HG03045 (cell line): ENCODE measurements around the gene PSMB7.

ENCODE experiments used
- ATAC-seq: cut with Tn5 transposase; IDR thresholded peaks from one replicate; pipeline ENCODE4 v1.9.1; 2021; ENCODE audit warnings: mild to moderate bottlenecking, moderate library complexity; ENCODE audit not compliant: unreplicated experiment

The PSMB7 gene

GRCh38 chr9:124346347-124347163 is 68.7 kb downstream of the PSMB7 start:
- no peak for ATAC-seq

GRCh38 chr9:124345751-124346281 is 69.4 kb downstream of the PSMB7 start:
- ATAC-seq: no peak

DNA sequence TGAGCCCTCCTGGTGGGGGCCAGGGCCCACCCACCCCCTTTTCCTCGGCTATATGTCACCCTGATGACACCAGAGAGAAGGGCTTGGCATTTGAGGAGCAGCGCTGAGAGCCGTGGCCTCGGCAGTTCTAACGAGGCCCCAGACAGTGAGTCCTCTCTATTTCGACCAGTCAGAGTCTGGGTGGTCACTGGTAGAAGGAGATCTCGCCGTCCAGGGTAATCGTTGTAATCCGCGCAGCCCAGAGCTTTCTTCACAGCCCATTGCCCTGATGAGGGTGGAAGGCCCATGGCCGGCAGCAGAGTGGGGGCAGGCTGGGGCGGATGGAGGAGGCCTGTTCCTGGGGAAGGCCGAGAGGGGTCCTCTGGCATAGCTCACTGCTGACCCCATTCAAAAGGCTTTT is 70.2 kb downstream of the PSMB7 start:
- no peak for ATAC-seq

DNA sequence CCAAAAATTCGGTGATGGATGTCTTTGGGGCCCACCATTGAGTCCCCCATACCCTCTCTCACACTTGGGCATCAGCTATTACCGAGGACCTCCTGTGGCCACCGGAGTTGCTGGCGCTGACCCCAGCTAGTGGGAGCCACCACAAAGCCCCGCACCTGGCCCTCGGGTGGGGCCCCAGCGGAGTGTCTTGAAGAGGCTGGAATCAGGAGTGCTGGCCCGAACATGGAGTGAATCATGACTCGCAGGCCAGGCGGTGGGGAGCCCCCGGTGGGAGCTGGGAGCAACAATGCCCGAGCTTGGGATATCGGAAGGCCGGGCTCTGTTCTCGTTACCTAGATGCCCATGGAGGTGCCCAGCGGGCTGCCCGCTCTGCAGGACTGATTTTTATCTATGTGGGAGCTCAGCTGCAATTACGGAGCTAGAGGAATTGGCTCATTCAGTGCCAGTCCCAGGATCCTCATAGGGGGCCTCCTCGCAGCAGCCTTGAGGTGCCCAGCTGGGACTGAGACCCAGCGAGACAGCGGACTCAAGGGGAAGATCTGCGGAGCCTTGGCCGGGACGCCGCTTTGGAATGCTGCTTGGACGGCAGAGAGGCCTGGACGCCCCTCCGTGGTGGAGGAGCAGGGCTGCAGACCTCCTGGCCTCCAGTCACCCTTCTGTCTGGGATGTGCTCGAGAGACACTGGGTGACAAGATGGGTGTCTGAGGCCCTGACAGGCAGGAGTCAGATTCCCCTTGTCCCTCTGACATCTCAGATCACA is 70.8 kb downstream of the PSMB7 start:
- no peak for ATAC-seq

DNA sequence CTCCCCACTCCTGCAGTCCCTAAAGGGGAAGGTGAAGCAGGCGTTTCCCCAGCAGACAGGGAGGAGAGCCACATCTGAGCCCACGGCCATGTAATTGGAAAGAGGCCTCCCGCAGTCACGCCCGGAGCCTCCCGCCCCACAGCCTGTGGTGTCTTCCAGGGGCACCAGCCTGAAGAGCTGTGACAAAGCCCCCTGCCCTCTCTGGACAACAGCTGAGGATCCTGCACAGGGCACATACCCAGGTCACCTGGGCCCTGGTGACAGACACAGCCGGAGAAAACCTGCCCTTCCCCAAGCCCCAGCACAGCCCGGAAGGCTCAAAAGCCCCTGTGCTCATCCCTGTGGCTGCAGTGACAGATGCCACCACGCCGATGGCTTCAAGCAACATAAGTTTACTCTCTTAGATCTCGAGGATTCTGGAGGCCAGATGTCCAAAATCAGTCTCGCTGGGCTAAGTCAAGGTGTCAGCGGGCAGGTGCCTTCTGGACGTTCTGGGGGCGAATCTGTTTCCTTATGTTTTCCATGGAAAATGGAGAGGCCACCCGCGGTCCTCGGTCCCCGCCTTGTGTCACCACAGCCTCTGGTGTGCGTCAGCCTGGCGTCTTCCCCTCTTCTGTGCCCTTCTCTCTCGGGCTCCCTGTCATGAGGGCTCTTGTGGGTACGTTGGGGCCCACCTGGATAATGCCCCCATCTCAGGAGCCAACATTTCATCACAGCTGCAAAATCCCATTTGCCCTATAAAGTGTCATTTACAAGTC is 71.5 kb downstream of the PSMB7 start:
- no peak for ATAC-seq

- no peak for ATAC-seq
These were observed 72.3 kb downstream of the PSMB7 start for GRCh38 chr9:124342776-124343485.

GRCh38 chr9:124342402-124342775 is 72.9 kb downstream of the PSMB7 start:
- ATAC-seq: no peak

GRCh38 chr9:124341455-124342170 is 73.6 kb downstream of the PSMB7 start:
- ATAC-seq: no peak

DNA sequence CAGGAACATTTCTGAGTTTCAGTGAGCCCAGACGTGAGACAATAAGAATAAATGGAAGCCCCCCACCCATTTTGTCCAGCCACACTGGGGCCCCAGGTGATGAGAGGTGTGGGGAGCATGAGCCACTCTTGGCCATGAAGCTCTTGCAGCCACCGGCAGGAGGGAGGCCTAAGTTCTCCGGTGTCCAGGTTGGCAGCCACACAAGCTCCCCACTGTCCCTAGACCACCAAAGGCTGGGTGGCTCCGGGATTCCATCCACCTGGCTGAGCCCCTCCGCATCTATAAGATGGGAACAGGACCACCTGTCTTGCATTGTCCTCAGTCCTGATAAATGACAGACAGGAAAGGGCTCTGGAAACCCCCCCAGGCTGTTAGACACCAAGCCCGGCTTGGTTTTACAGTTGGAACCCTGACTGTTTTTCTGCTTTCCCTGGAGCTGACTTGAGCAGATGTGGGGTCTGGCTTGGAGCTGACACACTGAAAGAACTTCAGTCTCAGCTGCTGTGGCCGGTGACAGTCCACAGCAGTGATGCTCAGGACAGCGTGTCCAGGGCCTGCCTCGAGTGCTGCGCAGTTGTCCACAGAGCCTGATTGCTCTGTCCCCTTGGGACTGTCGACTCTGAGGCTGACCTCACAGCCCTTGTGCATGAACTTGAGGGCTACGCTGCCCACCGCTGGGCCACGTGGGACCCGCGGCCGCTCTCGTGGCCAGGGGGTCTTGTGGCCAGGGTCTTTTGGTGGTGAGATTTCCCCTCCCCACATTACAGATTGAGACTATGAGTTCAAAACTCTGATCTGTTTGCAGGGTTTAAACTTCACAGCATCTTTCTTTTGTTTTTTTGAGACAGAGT is 74.8 kb downstream of the PSMB7 start:
- ATAC-seq: no peak

DNA sequence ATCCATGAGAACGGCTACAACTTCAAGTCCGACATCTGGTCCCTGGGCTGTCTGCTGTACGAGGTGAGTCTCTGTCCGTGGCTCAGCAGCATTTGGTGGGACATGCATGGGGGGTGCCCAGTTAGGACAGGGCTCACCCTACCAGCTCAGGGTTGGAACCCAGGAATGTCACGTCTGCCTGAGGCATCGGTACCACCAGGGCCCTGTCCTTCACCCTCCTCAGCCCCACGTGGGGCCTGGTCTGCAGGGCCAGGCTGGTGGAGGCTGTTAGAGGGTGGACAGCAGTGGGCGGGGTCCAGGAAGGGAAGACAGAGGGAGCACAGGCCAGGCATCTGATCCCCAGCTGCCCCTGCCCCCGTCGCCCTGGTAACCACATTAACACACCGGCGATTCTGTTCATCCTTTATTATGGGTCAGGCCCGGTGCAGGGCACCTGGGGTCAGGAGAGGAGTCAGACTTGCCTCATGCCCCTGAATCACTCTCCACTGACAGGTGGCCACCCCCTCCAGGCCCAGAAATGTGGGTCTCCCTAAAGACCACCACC is 75.6 kb downstream of the PSMB7 start:
- no peak for ATAC-seq

DNA sequence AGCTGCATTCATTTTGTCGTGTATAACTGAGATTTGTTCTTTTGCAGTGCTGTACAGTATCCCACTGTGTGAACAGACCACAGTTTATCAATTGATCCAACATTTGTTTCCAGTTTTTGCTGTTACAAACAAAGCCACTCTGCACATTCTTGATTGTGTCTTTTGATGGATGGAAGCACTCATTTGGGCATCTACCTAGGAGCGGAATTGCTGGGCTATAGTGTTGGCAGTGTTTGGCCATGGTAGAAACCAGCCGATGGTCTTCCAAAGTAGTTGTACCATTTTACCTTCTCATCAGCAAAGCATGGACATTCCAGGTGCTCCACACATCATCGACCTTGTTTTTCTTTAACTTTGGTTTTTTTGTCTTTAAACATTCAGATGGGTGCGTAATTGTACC is 77.7 kb downstream of the PSMB7 start:
- no peak for ATAC-seq

- ATAC-seq: no peak
These were observed 79.9 kb downstream of the PSMB7 start for GRCh38 chr9:124335320-124335707.

GRCh38 chr9:124334568-124335319 is 80.5 kb downstream of the PSMB7 start:
- ATAC-seq: no peak

DNA sequence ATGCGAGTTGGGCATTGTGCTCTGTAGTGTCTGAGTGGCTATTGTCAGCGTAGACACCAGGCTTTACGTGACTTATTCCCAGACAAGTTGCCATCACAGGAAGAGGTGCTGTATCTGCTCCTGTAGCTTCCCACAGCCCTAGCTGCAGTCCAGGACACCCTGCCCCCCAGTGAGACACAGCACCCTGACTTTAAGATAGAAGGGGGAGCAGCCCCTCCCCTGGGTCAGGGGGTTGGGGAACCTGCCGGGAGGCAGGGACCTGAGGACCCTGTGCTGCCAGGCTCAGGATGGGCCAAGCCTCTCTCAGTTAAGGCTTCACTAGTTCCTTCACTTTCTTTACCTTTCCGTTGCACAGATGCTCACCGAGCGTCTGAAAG is 82.1 kb downstream of the PSMB7 start:
- ATAC-seq: no peak

DNA sequence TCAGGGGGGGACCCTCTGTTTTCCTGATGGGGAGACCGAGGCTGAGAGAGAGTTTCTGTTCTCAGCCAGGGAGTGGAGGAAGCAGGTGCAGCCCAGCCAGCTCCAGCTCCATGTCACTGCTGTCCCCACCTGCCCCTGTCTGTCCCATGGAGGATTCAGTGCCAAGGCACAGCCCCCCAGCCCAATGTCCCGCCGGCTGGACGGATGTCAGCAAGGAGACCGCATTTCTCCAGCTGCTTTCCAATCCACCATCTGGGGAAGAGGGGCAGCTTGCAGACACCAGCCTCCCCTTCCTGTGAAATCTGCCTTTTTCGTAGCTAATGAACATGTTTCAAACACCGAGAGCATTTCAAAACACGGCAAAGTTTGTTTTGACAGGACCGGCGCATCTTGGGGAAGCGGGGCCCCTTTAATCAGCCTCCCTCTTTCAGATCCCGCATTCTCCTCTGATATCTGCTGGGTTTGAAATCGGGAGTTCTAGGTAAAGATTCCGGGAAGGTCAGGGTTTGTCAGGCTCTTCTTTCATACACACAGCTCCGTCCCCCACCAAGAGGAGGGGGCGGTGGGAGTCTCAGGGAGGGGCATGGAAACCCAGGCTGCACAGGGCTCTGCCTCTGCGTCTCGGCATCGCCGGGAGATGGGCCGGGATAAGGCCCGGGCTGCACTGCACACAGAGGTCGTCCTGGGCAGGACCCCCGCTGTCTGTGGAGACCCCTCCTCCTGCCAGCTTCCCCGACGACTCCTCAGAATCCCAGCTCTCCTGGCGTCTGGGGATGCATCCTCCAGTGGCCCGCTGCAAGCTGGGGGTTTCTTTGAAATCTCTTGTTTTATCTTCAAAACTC is 82.7 kb downstream of the PSMB7 start:
- ATAC-seq: no peak

DNA sequence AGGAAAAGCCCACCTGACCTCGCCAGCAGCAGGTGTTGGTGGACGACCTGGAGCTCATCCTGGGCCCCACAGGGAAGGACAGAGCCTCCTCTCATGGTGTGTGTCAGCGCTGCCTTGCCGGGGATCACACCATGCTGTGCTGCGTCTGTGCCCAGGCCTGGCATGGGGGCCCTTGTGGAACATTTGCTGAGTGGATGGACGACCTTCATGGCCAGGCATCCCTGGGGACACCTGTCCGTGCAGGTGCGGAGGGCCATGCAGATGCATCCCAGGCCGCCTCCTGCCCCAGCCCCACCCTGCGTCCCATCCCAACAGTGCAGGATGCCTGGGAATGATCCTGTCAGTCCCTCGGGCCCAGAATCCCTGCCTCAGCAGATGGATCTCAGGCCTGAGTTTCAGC is 83.7 kb downstream of the PSMB7 start:
- ATAC-seq: no peak

DNA sequence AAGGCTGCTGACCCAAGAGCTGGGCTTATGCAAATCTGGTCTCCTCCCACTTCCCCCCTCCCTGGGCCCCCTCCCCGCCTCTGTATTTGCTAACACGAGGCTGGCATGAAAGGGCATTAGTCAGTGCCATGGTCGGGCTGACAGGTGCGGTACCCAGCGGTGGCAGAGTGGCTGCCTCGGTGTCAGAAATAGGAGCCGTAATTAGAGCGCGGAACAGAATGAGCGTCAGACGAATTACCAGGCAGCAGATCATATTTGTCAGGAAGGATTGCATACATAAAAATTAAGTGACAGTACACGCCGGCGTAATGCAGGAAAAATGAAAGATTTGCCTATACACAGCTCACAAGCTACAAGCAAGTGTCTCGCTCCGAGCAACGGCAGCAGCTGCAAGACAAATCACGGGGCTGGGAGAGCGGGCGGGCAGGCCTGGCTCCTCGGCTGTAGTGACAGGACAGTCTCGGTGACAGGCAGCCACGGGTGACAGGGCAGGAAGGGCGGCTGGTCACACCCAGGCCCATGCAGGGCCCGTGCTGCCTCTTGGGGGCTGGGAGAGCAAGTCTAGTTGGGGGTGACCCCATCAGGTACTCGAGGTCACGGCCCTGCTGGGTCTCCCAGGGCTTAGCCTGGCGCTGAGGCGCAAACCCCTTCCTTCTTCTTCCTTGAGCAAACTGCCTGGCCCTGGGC is 85.1 kb downstream of the PSMB7 start:
- ATAC-seq: no peak
